GM18502 (cell line): Measurements from ENCODE around the gene FBXO44.

Experiments used
- ATAC-seq: cut with Tn5 transposase; IDR thresholded peaks from one replicate; pipeline ENCODE4 v1.9.1; 2021; ENCODE audit warnings: mild to moderate bottlenecking; ENCODE audit not compliant: unreplicated experiment, poor library complexity

FBXO44 gene

DNA sequence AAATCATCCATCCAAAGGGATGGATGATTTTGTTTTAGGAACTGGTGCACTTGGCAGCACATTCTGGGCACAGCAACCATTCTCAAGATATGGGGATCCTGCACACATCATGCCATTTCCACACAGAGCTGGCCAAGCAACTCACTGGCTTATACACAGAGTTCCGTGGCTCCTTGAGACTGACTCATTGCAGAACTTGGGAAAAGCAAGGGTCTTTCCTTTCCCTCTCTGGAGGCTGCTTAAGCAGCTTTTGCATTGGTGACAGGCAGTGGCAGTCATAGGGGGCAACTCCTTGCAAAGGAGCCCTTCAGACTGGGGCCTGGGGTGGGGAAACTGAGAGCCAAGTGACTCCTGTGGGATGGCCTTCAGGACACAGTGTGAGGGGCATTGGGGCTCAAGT lies 28.1 kb downstream of the FBXO44 start:
- ATAC-seq = no peak

DNA sequence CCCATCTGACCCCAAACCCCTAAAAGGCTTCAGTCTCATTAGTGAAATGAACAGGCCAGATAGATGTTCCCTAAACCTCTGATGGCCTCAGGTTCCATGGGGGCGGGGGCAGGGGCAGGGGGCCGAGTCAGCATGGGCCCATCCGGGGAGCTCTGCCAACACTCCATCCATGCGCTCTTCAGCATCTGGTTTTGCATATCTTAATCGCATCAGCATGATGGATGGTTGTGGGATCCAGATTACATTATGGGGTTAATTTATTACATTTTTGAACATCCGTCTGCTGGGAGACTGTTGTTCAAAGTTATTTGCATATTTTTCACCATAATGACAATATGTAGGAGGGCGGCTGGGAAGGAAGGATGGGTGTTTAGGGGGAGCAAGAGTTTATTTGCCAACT lies 29.4 kb downstream of the FBXO44 start:
- ATAC-seq = no peak

DNA sequence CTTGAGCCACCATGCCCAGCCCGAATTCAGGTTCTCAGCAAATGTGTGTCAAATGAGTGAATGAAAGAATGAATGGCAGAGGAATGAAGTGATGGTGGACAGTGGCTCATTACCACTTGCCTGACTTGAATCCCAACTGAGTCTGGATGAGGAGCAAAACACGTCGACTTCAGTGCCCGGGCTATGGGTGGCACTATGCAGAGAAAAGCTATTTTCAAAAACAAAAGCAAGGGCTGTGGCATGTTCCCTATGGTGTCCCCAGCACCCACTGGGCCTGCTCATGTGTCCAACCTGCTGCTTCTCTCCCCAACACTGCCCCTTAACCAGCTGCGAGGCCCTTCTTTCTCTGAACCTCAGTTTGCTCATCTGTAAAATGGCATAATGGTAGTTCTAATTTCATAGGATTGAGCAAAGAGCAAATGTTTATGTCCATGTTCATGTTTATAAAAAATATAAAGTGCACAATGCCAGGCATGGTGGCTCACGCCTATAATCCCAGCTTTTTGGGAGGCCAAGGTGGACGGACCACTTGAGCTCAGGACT lies 30.6 kb downstream of the FBXO44 start:
- ATAC-seq = no peak

DNA sequence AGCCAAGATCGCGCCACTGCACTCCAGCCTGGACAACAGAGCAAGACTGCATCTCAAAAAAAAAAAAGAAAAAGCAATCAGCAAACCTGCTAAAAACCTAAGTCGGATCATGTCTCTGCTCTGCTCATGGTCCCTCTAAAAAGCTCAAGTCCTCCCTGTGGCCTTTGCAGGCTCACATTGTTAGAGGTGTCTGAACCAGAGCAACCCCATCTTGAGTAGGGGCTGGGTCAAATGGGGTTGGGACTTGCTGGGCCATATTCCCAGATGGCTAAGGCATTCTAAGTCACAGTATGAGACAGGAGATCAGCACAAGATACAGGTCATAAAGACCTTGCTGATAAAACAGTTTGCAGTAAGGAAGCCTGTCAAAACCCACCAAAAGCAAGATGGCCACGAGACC lies 33.8 kb downstream of the FBXO44 start:
- no peak for ATAC-seq

DNA sequence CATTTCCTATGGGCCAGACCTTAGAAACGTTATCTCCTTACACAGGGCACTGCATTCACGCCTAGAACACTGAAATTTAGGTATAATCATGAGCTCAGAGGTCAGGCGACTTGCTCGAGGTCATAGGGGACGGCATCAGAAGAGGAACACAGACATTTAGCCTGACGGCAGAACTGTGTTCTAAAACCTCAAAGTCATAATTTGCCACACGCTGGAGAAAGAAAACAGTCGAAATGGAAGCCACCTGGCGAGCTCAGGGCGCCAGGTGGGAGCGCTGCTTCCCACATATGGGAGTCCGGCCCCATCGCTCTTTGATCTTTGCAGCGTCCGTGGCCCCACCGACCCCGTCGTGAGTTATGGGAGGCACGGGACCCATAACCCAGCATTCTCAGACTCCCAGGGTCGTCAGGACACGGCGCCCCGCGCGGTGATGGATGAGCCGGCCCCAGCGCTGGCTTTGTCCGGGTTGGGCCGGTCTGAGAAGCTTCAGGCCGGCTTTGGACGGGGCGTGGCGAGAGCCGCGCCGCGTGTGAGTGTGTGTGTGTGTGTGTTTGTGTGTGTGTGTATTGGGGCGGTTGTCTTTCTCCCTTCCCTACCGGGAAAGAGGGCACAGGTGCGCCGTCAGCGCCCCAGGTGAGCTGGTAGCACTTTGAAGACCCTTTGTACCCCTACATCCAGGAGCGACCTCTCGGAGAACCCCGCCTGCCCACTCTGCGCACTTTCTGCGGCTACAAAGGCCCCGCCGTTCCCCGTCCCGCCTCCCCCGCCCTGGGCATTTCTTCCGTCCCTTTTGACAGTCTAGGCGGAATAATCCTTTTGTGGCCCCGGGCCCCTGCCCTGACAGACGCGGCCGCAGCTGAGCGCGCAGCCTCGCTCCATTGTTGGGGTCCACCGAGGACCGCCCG lies 36.0 kb downstream of the FBXO44 start:
- no peak for ATAC-seq

DNA sequence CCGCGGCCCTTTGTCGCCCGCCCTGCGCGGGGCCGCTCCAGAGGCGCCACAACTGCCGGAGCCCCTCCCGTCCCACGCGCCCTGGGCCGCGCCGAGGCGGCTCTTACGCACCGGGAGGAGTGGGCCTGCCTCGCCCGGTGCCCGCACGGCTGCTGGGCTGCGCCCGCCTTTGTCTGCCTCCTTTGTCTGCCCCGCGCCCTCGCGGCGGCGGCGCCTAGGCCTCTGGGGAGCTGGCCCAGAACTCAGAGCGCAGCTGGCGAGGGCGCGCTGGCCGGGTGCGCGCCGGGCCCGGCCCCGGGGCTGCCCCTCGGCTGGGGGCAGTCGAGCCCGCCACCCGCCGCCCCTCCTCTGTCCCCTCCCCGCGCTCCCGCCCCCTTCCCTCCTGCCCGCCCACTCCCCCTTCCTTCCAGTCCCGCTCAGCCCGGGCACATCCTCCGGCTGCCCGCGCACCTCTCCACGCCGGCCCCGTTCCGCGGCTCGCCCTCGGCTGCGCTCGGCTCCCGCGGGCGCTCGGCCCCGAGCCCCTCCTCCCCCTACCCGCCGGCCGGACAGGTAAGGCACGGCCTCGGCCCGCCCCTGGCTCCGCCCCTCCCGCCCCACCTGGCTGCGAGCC lies 36.7 kb downstream of the FBXO44 start, which contains the start of gene DRAXIN:
Gene DRAXIN, plus strand, starts transcription at position 409 of the 613 bp plus-strand sequence. CDS start 14,549 bp downstream, outside the sequence.
- ATAC-seq = no peak

DNA sequence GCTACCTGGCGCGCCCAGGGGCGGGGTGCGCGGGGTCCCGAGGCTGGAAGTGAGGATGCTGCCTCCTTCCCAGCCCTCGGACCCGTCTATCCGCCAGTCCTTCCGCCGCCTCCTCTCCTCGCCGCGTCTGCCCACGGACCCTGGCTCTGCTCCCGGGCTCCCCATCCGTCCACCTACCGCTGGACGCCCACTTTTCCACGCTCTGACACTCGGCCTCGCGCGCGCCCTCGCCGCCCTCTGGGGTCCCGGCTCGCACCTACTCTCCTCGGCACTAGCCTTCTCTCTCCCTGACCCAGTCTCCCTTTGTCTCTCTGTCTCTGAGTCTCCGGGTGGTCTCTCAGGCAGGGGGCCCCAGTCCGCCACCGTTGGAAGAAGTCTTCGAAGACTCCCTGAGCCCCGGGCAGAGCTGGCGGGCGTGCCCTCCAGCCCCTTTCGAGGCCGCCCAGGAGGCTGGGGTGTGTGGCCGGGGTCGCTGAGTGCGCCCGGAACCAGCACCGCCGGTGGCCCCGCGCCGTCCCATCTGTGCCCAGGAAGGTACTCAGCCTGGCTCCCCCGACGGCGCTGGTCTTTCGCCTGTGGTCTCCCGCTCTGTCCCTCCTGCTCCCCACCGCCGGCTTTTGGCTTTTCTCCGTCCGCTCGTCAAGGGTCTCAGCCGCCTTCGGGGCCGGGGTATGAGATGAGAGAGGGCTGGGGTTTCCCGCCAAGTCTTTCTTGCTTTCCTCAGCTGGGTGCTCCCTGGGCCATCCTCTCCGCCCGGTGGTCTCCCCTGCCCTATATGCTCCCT lies 37.4 kb downstream of the FBXO44 start:
- ATAC-seq = no peak

DNA sequence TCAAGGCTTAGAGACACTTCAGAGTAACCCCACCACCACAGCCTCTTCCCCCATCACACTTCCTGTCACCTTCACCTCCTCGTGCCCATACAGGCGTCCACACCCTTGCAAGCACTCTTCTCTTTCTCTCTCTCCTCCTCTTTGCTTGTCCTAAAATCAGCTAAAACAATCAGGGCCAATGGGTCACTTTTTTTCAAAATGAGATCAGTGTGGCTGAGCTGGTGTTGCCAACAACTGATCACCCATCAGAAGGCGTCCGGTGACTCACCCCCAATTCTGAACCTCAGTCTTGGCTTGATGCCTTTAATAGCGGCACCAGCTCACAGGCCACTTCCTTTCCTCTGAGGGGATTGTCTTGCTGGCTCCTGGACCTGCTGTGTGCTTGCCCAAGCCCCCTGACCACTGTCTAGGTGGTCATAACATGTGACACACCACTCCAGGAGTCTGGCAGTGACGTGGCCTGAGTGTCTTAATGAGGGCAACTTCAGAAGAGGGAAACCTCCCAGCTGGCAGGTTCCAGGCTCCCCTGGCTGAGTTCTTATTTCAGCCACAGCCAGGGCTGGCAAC lies 38.4 kb downstream of the FBXO44 start:
- no peak for ATAC-seq

DNA sequence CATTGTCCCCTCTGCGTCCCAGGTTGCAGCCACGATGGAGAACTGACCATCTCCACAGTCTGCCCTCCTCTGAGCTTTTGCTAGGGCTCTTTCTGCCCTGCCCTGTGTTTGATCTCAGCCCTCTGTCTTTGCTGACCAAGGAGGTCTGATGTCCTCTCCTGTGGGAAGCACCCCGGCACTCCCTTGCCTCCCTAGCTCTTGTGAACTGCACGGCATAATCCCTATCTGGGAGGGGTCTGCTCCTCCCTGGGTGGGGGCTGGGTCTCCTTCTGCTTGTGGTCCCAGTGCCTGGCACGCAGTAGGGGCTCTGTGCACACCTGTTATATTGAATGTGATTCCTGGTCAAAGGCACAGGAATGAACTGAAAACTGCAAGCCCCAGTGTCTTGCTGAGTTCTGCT lies 39.2 kb downstream of the FBXO44 start:
- ATAC-seq = no peak

DNA sequence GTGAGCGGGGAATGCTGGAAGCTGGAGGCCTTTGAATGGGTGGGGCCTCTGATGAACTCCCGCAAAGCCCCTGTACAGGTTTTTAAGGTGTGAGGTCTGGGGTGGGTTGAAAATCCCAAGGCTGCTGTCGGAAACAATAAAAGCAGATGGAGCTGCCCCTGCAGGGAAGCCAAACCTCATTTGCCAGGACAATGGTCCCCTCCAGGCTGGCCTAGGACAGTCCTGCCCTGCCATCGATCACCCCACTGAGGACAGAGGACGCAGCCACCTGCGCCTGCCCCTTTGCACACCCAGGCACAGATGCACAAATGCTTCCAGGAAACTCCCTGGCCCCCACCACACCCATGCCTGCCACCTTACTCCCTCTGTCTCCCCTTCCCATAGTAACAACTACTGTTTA lies 41.2 kb downstream of the FBXO44 start:
- ATAC-seq = no peak

DNA sequence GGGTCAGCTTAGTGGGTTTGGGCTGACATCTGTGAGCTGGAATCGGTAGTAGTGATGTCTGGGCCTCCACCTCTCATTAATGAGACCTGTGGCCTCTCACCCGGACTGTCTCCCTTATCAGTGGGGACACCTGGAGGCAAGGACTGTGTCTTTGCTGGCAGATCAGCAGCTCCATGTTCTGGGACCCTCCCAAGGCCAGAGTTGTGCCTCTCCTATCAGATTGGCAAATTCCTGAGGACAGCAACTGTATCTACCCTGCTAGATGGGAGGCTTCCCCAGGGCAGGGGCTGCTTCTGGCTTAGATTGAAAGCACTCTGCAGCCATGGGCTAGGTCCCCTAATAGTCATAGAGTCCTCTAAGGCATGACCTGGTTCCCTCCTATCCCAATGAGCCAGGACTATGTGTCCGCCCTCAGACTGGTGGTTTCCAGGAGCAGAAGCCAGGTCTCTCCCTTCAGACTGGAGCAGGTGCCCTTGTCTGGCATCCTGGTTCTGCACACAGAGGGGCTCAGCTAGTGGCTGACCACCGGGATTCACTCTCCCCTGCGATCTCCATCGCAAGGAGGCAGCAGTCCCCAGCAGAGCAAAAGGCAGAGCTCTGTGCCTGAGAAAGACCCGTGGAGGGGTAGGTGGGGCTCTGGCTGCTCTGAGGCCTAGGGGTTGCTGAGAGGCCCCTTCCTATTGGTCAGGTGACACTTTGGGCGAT lies 42.7 kb downstream of the FBXO44 start:
- no peak for ATAC-seq

DNA sequence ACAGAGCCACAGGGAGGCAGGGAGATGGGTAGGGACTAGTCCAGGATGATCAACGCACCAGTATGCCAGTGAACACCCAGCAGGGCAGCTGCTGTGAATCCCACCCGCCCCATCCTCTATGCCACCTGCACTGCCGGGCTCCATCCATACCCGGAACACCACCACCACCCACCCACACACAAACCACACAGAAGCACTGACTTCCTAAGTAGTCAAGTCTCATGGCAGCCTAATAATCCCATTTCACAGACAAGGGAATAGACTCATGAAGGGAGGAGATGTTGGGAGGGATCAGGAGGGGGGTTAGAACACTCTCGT lies 43.2 kb downstream of the FBXO44 start:
- ATAC-seq = no peak

DNA sequence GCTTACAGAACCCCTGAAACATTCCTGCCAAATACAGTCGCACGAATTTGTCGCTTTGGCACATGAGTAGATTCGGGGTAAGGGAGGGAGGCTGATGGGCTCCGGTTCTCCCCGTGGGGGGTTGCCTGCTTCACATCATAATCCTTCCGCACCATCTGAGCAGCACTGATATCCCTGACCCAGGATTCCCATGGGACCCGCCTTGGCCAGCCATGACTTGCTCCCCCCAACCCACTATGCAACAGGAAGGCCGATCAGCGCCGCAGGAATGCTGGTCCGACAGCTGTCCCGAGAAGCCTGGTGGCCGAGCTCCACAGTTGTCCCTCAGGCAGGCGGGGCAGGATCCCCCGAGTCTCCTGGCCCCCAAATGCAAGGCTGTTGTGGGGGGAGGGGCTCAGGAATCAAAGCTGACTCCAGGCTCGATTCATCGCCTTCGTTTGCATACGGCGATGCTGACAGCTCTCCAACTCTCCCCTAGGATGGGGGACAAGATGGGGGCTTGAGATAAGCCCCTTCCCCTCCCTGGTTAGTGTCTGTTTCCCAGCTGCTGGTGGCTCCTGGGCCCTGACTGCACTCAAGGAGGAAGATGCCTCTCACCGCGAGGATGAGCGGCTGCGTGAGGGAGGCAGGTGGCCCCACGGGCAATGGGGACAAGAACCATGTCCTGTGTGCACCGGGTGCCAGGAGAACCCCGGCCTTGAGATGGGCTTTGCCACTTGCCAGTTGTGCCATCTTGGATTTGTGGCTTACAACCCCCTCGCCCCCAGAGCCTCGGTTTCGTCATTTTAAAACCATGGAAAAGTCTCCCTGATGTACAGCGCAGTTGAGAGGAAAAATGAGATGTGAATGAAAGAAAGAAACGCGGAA lies 46.2 kb downstream of the FBXO44 start:
- ATAC-seq = no peak

DNA sequence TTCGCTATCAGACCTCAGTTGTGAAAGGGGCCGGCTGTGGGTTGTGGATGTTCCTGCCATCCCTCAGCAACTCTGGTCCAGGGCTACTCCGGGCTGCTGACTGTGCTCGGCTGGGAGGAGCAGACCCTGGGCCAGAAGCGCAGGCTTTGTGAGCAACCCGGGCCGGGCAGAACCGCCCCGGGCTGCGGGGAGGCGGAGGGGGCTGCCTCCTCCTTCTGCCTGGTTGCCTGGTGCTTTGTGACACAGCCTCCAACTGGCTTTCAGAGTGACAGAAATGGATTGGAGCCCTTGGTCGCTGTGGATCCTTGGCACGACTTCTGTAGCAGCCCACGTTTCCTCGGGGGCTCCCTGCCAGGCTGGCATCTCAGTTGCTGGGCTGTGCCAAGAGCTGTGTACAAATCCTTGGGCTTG lies 46.9 kb downstream of the FBXO44 start:
- ATAC-seq = no peak

DNA sequence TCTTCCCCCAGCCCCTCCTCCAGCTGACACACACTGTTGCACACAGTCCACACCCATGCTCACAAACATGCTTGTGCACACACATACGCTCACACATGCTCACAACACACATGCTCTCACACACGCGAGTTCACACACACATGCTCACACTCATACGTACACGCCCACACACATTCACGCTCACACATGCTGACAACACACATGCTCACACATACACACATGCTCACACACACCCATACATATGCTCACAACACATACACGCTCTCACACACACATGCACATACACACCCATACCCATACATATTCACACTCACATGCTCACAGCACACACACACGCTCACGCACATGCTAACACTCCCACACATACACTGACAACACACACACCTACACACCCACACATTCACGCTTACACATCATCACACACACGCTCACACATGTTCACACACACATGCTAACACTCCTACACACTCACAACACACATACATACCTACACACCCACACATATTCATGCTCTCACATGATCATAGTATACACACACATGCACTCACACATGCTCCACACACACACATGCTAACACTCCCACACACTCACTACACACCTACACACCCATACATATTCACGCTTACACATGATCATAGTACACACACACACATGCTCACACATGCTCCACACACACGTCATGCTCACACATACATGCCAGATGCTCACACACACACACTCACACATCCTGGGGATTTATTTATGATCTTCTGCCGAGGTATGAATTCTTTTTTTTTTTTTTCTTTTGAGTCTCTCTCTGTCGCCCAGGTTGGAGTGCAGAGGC lies 47.5 kb downstream of the FBXO44 start:
- no peak for ATAC-seq

DNA sequence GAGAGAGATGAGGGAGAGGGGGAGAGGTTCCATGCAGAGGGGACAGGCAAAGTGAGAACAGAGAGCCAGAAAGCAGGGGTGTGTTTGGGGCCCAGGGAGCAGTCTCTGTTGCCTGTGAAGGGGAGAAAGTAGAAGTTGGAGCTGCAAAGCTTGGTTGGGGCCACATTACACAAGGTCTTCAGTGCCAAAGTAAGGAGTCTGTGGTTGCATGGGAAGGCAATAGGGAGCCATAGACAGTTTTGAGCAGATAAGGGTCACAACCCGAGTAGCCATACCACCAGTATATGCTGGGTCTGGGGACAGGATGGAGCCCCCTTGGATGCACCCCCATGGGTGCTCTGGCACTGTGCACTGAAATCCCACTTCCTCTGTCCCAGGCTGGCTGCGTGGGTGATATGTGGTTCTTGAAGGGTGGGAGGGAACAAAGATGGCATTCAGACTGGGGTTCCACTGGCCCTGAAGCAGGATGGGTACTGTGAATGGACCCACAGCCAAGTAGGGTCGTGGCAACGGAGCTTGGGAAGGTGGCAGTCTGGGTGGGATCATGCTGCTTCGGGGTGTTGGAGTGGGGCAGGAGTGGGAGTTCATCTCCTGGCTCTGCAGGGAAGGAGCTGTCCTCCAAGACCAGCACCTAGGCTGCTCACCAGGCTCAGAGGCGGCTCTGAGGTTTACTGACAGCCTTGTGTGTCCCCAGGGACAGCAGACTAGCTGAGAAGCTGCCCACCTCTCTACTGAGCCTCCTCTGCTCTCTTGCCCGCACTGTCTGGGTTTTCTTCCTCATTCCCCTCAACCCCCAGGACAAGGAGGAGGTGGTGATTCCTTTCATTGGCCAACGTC lies 48.9 kb downstream of the FBXO44 start:
- no peak for ATAC-seq

DNA sequence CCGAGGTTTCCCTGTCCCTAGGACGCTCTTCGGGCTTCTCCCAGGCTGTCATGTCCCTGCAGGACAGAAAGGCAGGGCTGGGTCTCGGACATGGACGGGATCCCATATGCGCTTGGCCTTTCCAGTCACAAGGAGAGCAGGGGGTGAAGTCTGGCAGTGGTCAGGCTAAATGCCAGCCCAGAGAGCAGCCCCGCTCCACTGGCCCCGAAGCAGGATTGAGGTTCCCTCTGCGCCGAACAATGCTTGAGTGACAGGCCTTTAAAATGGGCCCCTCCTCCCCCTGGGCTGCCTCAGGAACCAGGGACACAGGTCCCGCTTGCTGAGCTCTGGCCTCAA lies 49.5 kb downstream of the FBXO44 start:
- no peak for ATAC-seq
